ENCODE data around the gene CREB3L2. TPM values are rescaled to one million over a fixed set of nuclear protein-coding genes. Genes with fewer than 3 reads are reported as not detected.

CREB3L2 gene
- total and polyA plus RNA-seq, 2 of the 13 experiments (the other 11 are each of a cell fraction or from before 2014, with no cell fraction given) = 22.1 to 41.1 TPM

GRCh38 chr7:138049505-138050116 is 47.7 kb upstream of the CREB3L2 start:
- 54% methylated on average over 1 of the region's 1 CpG for WGBS (ENCODE audit: low lambda C conversion rate)
- peak; percentile 92 for FAIRE-seq
- H3K27ac ChIP-seq (ENCODE audit: extremely low read length, insufficient read depth, low read length) = peak overlapping the region; percentile 81
- TF ChIP-seq SMARCE1 (IDR thresholded peaks at IDR 0.05; ENCODE audit: borderline replicate concordance) (no peak), ZNF749 (CRISPR knock-in tag; IDR thresholded peaks at IDR 0.05; ENCODE audit: borderline replicate concordance) (peak; percentile 30; the same call in 1 of the 2 replicates), SETDB1 (CRISPR knock-in tag; IDR thresholded peaks at IDR 0.05; ENCODE audit: borderline replicate concordance) (no peak), ZNF441 (CRISPR knock-in tag; IDR thresholded peaks at IDR 0.05; ENCODE audit: borderline replicate concordance) (no peak), IRF2 (CRISPR knock-in tag; IDR thresholded peaks at IDR 0.05) (peak; percentile 55; the same call in 1 of the 2 replicates), ZNF619 (CRISPR knock-in tag; IDR thresholded peaks at IDR 0.05) (no peak), SAP130 (CRISPR knock-in tag; IDR thresholded peaks at IDR 0.05; ENCODE audit: low read depth) (peak; percentile 36; the same call in 1 of the 2 replicates), ZBTB38 (CRISPR knock-in tag; IDR thresholded peaks at IDR 0.05) (no peak), BCL6 (CRISPR knock-in tag; IDR thresholded peaks at IDR 0.05) (peak; percentile 58; the same call in 1 of the 2 replicates), ZNF549 (CRISPR knock-in tag; IDR thresholded peaks at IDR 0.05) (no peak), MED1 (CRISPR knock-in tag; IDR thresholded peaks at IDR 0.05) (peak; percentile 84), STAG1 (CRISPR knock-in tag; IDR thresholded peaks at IDR 0.05) (0 out of 2 replicates have a peak, but pooled peaks have one; percentile 8), ZNF790 (CRISPR knock-in tag; IDR thresholded peaks at IDR 0.05; ENCODE audit: borderline replicate concordance) (no peak), SOX5 (CRISPR knock-in tag; IDR thresholded peaks at IDR 0.05; ENCODE audit: borderline replicate concordance) (peak; percentile 90), ELF3 (CRISPR knock-in tag; IDR thresholded peaks at IDR 0.05) (0 out of 2 replicates have a peak, but pooled peaks have one; percentile 44), POLR2AphosphoS2 (IDR thresholded peaks at IDR 0.05; ENCODE audit: low read depth, low read length) (no peak), MEF2D (CRISPR knock-in tag; IDR thresholded peaks at IDR 0.05) (0 out of 2 replicates have a peak, but pooled peaks have one; percentile 38), ISL2 (CRISPR knock-in tag; IDR thresholded peaks at IDR 0.05) (peak; percentile 63; the same call in 1 of the 2 replicates), ZBTB20 (CRISPR knock-in tag; IDR thresholded peaks at IDR 0.05; ENCODE audit: borderline replicate concordance, low read depth) (no peak), ERF (CRISPR knock-in tag; IDR thresholded peaks at IDR 0.05) (0 out of 2 replicates have a peak, but pooled peaks have one; percentile 44), CREB1 (IDR thresholded peaks at IDR 0.05) (no peak), CREB1 (CRISPR knock-in tag; IDR thresholded peaks at IDR 0.05) (peak; percentile 61), ZNF513 (CRISPR knock-in tag; conservative IDR thresholded peaks at IDR 0.05) (no peak), CBX2 (IDR thresholded peaks at IDR 0.05; ENCODE audit: low read depth, low read length) (no peak), CBX2 (CRISPR knock-in tag; IDR thresholded peaks at IDR 0.05; ENCODE audit: low read depth) (no peak)

More at GRCh38 chr7:138049505-138050116, 47.7 kb upstream of the CREB3L2 start:
- no peaks in the 10 kb centered on the region for H3K9me3 ChIP-seq (ENCODE audit: low read length)
- no peaks in the 10 kb centered on the region for H4K20me1 ChIP-seq (ENCODE audit: insufficient read depth, low read length)
- H3K9ac ChIP-seq (ENCODE audit: insufficient read depth, low read depth, low read length) = no peak overlapping the region
- no TSS peak for BruUV-seq (replicated peaks)
- intact Hi-C loops (cut with micrococcal nuclease; ENCODE audit: unreplicated experiment) = loop anchor here (2.0 kb wide), 1 partner anchor 15 kb away; no protein-coding TSS in a partner anchor
- no peak overlapping the region for H2AFZ ChIP-seq (ENCODE audit: low read length)
- peak; percentile 83 for DNase-seq (ENCODE audit: low spot score)
- ATAC-seq = peak; percentile 94
- no peaks in the 10 kb centered on the region for H3K27me3 ChIP-seq (ENCODE audit: control insufficient read depth in 1 of 2, insufficient read depth in 2 of 2, low read length in 2 of 2)
- peaks cover 48% of the 10 kb centered on the region for H3K4me1 ChIP-seq (ENCODE audit: insufficient read depth, low read length)
- POLR2A ChIA-PET = interaction anchor here (0.6 to 1.7 kb wide), 4 partner anchors 15 to 339 kb away, joined by 3 to 7 read pairs (median 4); no protein-coding TSS in a partner anchor
- H3K79me2 ChIP-seq (ENCODE audit: insufficient read depth, low read length) = no peaks in the 10 kb centered on the region
- H3K4me2 ChIP-seq (ENCODE audit: low read depth, low read length) = peak overlapping the region; percentile 50
- peak overlapping the region in 1 of 3 experiments; percentile 15; a peak in 2 of 6 replicates for H3K4me3 ChIP-seq (replicated peaks in 1 of 3; ENCODE audit: insufficient read depth in 1 of 3, low read depth in 2 of 3, low read length in 3 of 3)
- in situ Hi-C loops (cut with HindIII; ENCODE audit: extremely low pct_ligation_motif_present, low pct_unique_long_range_greater_than_20kb) = no loop called here
- no peaks in the 10 kb centered on the region for H3K36me3 ChIP-seq (replicated peaks in 1 of 2; ENCODE audit: control insufficient read depth in 1 of 2, insufficient read depth in 2 of 2, low read length in 2 of 2)
- CTCF ChIA-PET (ENCODE audit: low intra/inter-chr PET ratio, low total read pairs) = no interaction called here
